Memory B cell (primary cell): ENCODE data around the gene WNT8B.

Experiments used
- ATAC-seq: fragments of 150-1000 bp; cut with Tn5 transposase; 2 replicates; pipeline ENCODE4 v1.10.0; 2021; ENCODE audit warnings: low read depth, mild to moderate bottlenecking, moderate library complexity
- DNase-seq, 2 donors: peaks; one replicate each; pipeline ENCODE4 v3.0.0; 2022; ENCODE audit warnings: low spot score in 2 of 2
- H3K27ac Mint-ChIP-seq: one replicate; pipeline ENCODE4 v1.8.0; 2022; ENCODE audit warnings: mild to moderate bottlenecking, moderate library complexity, mixed read lengths
- H3K27me3 Mint-ChIP-seq: one replicate; pipeline ENCODE4 v1.8.0; 2022; ENCODE audit warnings: mixed read lengths
- H3K36me3 Mint-ChIP-seq: one replicate; pipeline ENCODE4 v1.8.0; 2022; ENCODE audit warnings: mild to moderate bottlenecking, mixed read lengths
- H3K4me1 Mint-ChIP-seq: one replicate; pipeline ENCODE4 v1.8.0; 2022; ENCODE audit warnings: mixed read lengths
- H3K4me3 Mint-ChIP-seq: one replicate; pipeline ENCODE4 v1.8.0; 2022; ENCODE audit warnings: mild to moderate bottlenecking, moderate library complexity, mixed read lengths
- H3K9me3 Mint-ChIP-seq: one replicate; pipeline ENCODE4 v1.8.0; 2022; ENCODE audit warnings: mixed read lengths

Gene WNT8B

DNA sequence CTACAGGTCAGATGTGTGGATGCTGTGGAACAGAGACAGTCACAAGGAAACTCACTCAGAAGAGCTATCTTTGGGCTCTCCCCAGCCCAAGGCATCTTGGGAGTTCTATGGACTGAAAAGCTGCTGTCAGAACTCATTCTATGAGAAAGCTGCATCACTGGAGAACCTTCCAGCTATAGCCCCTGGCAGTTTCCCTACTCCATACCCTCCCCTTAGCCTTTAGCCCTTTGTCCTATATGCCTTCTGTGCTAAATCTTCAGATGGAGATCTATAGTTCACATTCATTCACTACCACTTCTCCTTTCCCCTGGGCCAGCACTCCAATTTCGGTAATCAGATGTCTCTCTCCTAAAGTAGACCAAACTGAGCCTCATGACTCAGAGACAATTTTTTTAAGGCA, 6.9 kb downstream of the WNT8B start:
- Mint-ChIP-seq H3K4me1 (no peaks in the 10 kb centered on the region), H3K27ac (no peak overlapping the region), H3K4me3 (no peak overlapping the region), H3K36me3 (no peaks in the 10 kb centered on the region), H3K9me3 (no peaks in the 10 kb centered on the region), H3K27me3 (peaks cover 12% of the 10 kb centered on the region)
- ATAC-seq: no peak
- DNase-seq: no peak

- no peak for ATAC-seq
- Mint-ChIP-seq H3K27ac (no peak overlapping the region), H3K9me3 (no peaks in the 10 kb centered on the region), H3K27me3 (peaks cover 12% of the 10 kb centered on the region), H3K4me3 (no peak overlapping the region), H3K36me3 (no peaks in the 10 kb centered on the region), H3K4me1 (no peaks in the 10 kb centered on the region)
- no peak for DNase-seq
Observed at GRCh38 chr10:100470367-100470766, 7.6 kb downstream of the WNT8B start.

DNA sequence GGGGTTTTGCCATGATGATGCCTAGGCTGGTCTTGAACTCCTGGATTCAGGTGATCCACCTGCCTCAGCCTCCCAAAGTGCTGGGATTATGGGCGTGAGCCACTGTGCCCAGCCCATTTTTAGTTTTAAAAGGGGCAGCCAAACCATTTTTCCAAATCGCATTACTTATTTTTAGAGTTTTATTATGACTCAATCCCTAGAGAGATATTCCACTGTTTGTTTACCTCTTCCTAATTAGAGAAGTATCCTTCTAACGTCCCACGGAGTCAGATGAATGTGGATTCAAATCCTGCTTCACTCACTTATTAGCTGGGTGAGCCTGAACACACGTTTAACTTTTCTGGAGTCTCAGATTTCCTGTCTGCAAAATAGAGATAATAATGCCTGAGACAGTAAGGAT, 15.2 kb downstream of the WNT8B start:
- Mint-ChIP-seq H3K4me3 (no peak overlapping the region), H3K4me1 (peaks cover 5% of the 10 kb centered on the region), H3K36me3 (no peaks in the 10 kb centered on the region), H3K27me3 (peaks cover 18% of the 10 kb centered on the region), H3K27ac (no peak overlapping the region), H3K9me3 (peaks cover 2% of the 10 kb centered on the region)
- no peak for ATAC-seq
- DNase-seq: no peak

DNA sequence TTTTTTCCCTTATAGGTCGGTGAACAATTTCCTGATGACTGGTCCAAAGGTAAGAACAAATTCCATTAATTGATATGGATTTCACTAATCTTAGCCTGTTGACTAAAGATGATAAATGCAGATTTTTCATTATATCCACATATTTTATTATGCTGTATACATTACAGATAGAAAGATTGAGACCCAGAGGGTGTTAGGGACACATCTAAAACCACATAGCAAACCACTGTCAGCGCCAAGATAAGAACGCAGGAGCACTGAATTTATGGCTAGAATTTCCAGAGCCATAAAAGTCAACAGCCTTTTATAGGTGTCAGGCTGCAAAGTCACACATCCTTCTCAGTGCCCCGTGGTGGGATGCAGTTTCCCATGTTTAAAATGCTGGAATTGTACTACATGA, 16.2 kb downstream of the WNT8B start:
- Mint-ChIP-seq H3K4me1 (peaks cover 9% of the 10 kb centered on the region), H3K9me3 (peaks cover 2% of the 10 kb centered on the region), H3K36me3 (no peaks in the 10 kb centered on the region), H3K4me3 (no peak overlapping the region), H3K27ac (no peak overlapping the region), H3K27me3 (peaks cover 18% of the 10 kb centered on the region)
- no peak for ATAC-seq
- DNase-seq: no peak

- H3K27ac Mint-ChIP-seq: no peak overlapping the region
- H3K4me1 Mint-ChIP-seq: peaks cover 9% of the 10 kb centered on the region
- no peak for ATAC-seq
- H3K9me3 Mint-ChIP-seq: peaks cover 2% of the 10 kb centered on the region
- no peak overlapping the region for H3K4me3 Mint-ChIP-seq
- peaks cover 16% of the 10 kb centered on the region for H3K27me3 Mint-ChIP-seq
- no peak for DNase-seq
- H3K36me3 Mint-ChIP-seq: no peaks in the 10 kb centered on the region
Observed at GRCh38 chr10:100480002-100480401, 17.2 kb downstream of the WNT8B start.

- Mint-ChIP-seq H3K9me3 (peaks cover 2% of the 10 kb centered on the region), H3K4me3 (peak overlapping the region; percentile 85), H3K27me3 (peaks cover 16% of the 10 kb centered on the region), H3K36me3 (peaks cover 2% of the 10 kb centered on the region), H3K4me1 (peaks cover 9% of the 10 kb centered on the region), H3K27ac (no peak overlapping the region)
- ATAC-seq: peak; percentile 97
- DNase-seq: peak; percentile 95 to 96
Observed at GRCh38 chr10:100481462-100482081, 18.8 kb downstream of the WNT8B start.

GRCh38 chr10:100482181-100482833, 19.5 kb downstream of the WNT8B start:
- DNase-seq (peak; percentile 35 to 72), ATAC-seq (peak; percentile 36)
- Mint-ChIP-seq H3K9me3 (peaks cover 2% of the 10 kb centered on the region), H3K4me1 (peaks cover 9% of the 10 kb centered on the region), H3K36me3 (peaks cover 4% of the 10 kb centered on the region), H3K27ac (no peak overlapping the region), H3K27me3 (peaks cover 16% of the 10 kb centered on the region), H3K4me3 (peak overlapping the region; percentile 85)

- Mint-ChIP-seq H3K4me1 (peaks cover 9% of the 10 kb centered on the region), H3K9me3 (peaks cover 2% of the 10 kb centered on the region), H3K27ac (no peak overlapping the region), H3K4me3 (peak overlapping the region; percentile 85), H3K27me3 (peaks cover 16% of the 10 kb centered on the region), H3K36me3 (peaks cover 4% of the 10 kb centered on the region)
- ATAC-seq: no peak
- no peak for DNase-seq
Observed at GRCh38 chr10:100482834-100483185, 20.0 kb downstream of the WNT8B start.

DNA sequence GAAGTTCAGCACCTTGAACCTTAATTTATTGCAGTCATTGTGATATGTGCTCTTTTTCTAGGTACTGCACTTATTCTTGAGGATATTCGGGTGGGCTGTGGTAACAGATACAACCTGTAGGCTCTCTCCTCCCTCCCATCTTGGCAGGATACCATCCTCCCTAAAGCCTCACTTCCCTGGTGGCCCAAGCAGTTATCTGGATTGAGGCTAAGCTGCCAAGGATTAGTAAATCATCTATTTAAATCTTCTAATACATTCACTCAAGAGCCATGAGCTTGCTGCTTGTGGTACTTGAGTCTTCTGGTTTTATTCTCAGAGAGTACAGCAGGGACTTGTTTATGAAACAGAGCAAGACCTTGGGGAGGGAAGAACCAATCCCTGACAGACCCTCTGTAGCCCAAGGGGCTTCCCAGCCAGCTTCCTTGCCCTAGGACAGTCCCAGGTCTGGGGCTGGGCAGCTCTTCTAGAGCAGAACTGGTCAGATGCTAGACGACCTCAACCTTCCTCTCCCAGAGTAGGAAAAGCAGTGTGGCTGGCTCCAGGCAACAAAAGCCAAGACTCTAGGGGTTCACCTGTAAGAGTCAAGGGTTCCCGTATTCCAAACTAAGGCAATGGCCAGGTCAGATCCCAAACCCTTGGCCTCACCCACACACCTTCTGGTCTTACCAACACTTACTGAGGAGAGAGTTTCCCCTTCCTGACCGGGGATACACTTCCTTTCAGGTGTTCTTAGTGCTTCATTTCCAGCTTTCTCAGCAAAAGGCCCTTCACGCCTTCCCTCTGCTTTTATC, 21.3 kb downstream of the WNT8B start:
- no peak for ATAC-seq
- no peak overlapping the region for H3K27ac Mint-ChIP-seq
- H3K4me1 Mint-ChIP-seq: peaks cover 9% of the 10 kb centered on the region
- peaks cover 10% of the 10 kb centered on the region for H3K36me3 Mint-ChIP-seq
- H3K9me3 Mint-ChIP-seq: peaks cover 2% of the 10 kb centered on the region
- DNase-seq: no peak
- H3K4me3 Mint-ChIP-seq: no peak overlapping the region
- peaks cover 14% of the 10 kb centered on the region for H3K27me3 Mint-ChIP-seq

- Mint-ChIP-seq H3K27ac (no peak overlapping the region), H3K4me1 (peaks cover 9% of the 10 kb centered on the region), H3K27me3 (peaks cover 9% of the 10 kb centered on the region), H3K4me3 (no peak overlapping the region), H3K9me3 (peaks cover 2% of the 10 kb centered on the region), H3K36me3 (peaks cover 17% of the 10 kb centered on the region)
- no peak for DNase-seq
- ATAC-seq: no peak
Observed at GRCh38 chr10:100485366-100485765, 22.6 kb downstream of the WNT8B start.

DNA sequence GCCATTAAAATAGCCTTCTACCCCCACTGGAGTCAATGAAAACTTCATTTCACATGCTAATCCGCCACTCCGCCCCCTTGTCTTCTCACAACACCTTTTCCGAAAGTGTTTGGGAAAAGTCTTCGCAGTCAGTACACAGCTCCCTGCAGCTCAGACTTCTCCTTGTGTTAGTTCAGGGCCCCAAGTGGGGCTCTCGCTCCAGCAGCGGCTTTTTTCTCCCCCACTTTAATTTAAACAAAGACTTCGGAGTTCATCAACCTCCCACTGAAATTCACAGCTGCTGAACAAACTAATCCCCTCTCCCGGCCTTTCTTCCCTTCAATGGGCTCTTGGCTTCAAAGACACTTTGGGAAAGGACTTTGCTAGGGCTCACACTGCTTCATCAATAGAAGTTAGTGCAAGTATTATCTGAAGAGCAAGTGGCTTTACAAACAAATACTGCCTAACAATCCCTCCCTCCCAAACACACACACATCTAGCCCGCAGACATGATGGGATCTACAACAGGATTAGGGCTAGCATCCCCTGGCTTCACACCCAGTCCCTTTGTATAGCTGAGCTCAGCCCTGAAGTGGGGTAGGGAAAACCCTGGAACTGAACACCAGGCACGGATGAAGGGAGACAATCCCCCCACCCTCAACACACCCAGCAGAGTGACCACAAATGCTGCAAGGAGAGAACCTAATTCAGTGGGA, 23.1 kb downstream of the WNT8B start:
- peaks cover 9% of the 10 kb centered on the region for H3K4me1 Mint-ChIP-seq
- no peak overlapping the region for H3K4me3 Mint-ChIP-seq

DNA sequence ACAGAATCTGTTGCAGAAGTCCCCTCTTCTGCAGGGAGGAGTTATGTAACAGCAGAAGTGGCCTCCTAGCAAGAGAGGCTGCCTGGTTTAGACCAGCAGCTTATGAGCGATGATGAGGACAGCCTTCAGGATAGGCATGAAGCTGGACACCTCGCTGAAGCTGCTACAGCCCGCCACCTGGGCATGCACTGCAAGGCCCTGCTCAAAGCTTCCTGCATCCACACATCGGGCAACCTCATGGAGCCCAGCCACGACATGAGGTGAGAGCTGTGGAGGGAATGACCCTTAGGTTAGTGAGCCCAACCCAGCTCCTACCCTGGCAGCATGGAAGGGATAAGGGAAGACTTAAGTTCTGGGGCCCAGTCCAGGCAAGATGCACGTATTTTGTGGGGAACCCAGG, 24.7 kb downstream of the WNT8B start:
- Mint-ChIP-seq H3K4me1 (peaks cover 4% of the 10 kb centered on the region), H3K9me3 (no peaks in the 10 kb centered on the region), H3K27me3 (peaks cover 4% of the 10 kb centered on the region), H3K27ac (no peak overlapping the region), H3K36me3 (peaks cover 19% of the 10 kb centered on the region), H3K4me3 (no peak overlapping the region)
- ATAC-seq: no peak
- no peak for DNase-seq

More for the DNA sequence above, 23.1 kb downstream of the WNT8B start:
- peaks cover 19% of the 10 kb centered on the region for H3K36me3 Mint-ChIP-seq
- ATAC-seq (no peak), DNase-seq (no peak)
- peaks cover 2% of the 10 kb centered on the region for H3K9me3 Mint-ChIP-seq
- H3K27ac Mint-ChIP-seq: no peak overlapping the region
- peaks cover 7% of the 10 kb centered on the region for H3K27me3 Mint-ChIP-seq

GRCh38 chr10:100489396-100489795, 26.6 kb downstream of the WNT8B start:
- Mint-ChIP-seq H3K9me3 (no peaks in the 10 kb centered on the region), H3K27ac (no peak overlapping the region), H3K27me3 (no peaks in the 10 kb centered on the region), H3K36me3 (peaks cover 29% of the 10 kb centered on the region), H3K4me1 (no peaks in the 10 kb centered on the region), H3K4me3 (no peak overlapping the region)
- ATAC-seq (no peak), DNase-seq (no peak)

DNA sequence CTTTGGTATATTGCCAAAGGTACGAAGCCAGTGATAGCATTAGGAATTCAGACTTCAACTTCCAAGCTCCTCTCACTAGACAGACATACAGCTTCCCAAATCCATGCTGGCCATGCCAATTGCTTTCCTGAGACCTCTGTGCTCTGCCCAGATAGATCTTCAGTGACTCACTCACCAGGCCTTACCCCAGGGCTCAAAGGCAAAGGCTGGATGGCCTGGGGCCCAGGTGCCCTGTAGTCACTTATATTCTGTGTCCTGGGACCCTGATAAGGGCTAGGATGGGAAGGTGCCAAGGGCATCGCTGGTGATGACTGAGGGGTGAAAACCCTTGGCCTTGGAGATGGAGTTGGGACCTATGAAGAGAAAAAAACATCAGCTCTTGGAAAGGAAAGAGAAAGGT, 27.7 kb downstream of the WNT8B start:
- DNase-seq (no peak), ATAC-seq (no peak)
- H3K27ac Mint-ChIP-seq: no peak overlapping the region
- H3K9me3 Mint-ChIP-seq: no peaks in the 10 kb centered on the region
- H3K27me3 Mint-ChIP-seq: no peaks in the 10 kb centered on the region
- H3K4me3 Mint-ChIP-seq: no peak overlapping the region
- no peaks in the 10 kb centered on the region for H3K4me1 Mint-ChIP-seq
- H3K36me3 Mint-ChIP-seq: peaks cover 32% of the 10 kb centered on the region
